Muscle of leg (tissue), 16 donors: Measurements from ENCODE around the gene ZBTB8B. TPM values are rescaled to one million over a fixed set of nuclear protein-coding genes. Genes with fewer than 3 reads are reported as not detected.
"Not testable (repeated sequence)": the region's sequence is repeated elsewhere in the genome, so short reads cannot be mapped to it uniquely, and the experiment has no call there.

Experiments
- DNase-seq: peaks from one replicate; pipeline ENCODE4 v3.0.0; 2013
- H3K27ac ChIP-seq: one replicate; pipeline ENCODE4 v1.5.1; 2013; ENCODE audit warnings: mild to moderate bottlenecking, low read length, control low read depth
- H3K27me3 ChIP-seq: one replicate; pipeline ENCODE4 v1.6.1; 2013; ENCODE audit warnings: low read length; ENCODE audit not compliant: control insufficient read depth, insufficient read depth
- H3K36me3 ChIP-seq: one replicate; pipeline ENCODE4 v1.6.1; 2013; ENCODE audit warnings: low read length; ENCODE audit not compliant: control insufficient read depth, insufficient read depth
- H3K4me1 ChIP-seq: one replicate; pipeline ENCODE4 v1.6.1; 2013; ENCODE audit warnings: low read length; ENCODE audit not compliant: control insufficient read depth, insufficient read depth
- H3K4me3 ChIP-seq: one replicate; pipeline ENCODE4 v1.5.1; 2013; ENCODE audit warnings: low read length, control low read depth
- H3K9me3 ChIP-seq: replicated peaks from 2 replicates; pipeline ENCODE4 v1.6.1; 2013; ENCODE audit warnings: low read depth, low read length; ENCODE audit not compliant: control insufficient read depth
- WGBS: methylation state at CpG from one replicate; pipeline ENCODE4 v1.1.5; 2013; ENCODE audit warnings: missing lambda C conversion rate; ENCODE audit not compliant: insufficient coverage; 5-methylcytosine and 5-hydroxymethylcytosine counted together
- long read RNA-seq, 11 donors: transcript quantifications; one replicate each; lab custom pipeline, GENCODE V29; 2026
- polyA plus RNA-seq, 8 donors: library from polyadenylated mRNA; unstranded; fragments of 120-200 nt; gene quantifications; one replicate each; pipeline versions ENCODE4 v1.2.1 to v1.2.3, GENCODE V29; 2013; ENCODE audit warnings: inconsistent platforms in 1 of 8, low replicate concordance in 1 of 8; ENCODE audit not compliant: insufficient read length in 8 of 8, insufficient read depth in 1 of 8
- total RNA-seq: library from RNA; stranded (reverse); fragments of 120-200 nt; gene quantifications from one replicate; pipeline ENCODE4 v1.2.4, GENCODE V29; 2013

ZBTB8B gene
- 0.13 TPM for total RNA-seq
- under 1 TPM; 0.06 to 0.19 (median 0.12) TPM for polyA plus RNA-seq
- long read RNA-seq, donor 1 = 0 reads
- long read RNA-seq, donor 2 = 0 reads
- long read RNA-seq, donor 3 = 0 reads
- long read RNA-seq, donor 4 = 0 reads
- long read RNA-seq, donor 5 = 0 reads
- long read RNA-seq, donor 6 = 0 reads
- long read RNA-seq, donor 7 = 0 reads
- long read RNA-seq, donor 8 = 0 reads
- long read RNA-seq, donor 9 = 0 reads
- long read RNA-seq, donor 10 = 0 reads
- long read RNA-seq, donor 11 = 0 reads

- Histone ChIP-seq H3K27me3 (peaks cover 40% of the 10 kb centered on the region), H3K4me3 (peak within 1 kb of the TSS; percentile 57), H3K9me3 (no peaks in the 10 kb centered on the region)
Observed at GRCh38 chr1:32464716-32465577, at the start of gene ZBTB8B. TSS of gene ZBTB8B (plus strand) at chr1:32465072. CDS start at chr1:32470625, 5,553 bp downstream.

GRCh38 chr1:32421775-32422174 is 43.1 kb upstream of the ZBTB8B start:
- Histone ChIP-seq H3K9me3 (peaks cover 4% of the 10 kb centered on the region), H3K4me3 (no peak overlapping the region), H3K27ac (no peak overlapping the region), H3K27me3 (peaks cover 16% of the 10 kb centered on the region), H3K4me1 (peaks cover 7% of the 10 kb centered on the region), H3K36me3 (no peaks in the 10 kb centered on the region)
- no peak for DNase-seq
- 60% methylated on average over 1 of the region's 1 CpG for WGBS

More at GRCh38 chr1:32464716-32465577, at the start of gene ZBTB8B:
- WGBS = under 1% methylated on average over 50 of the region's 66 CpGs
- Histone ChIP-seq H3K36me3 (no peaks in the 10 kb centered on the region), H3K4me1 (peaks cover 17% of the 10 kb centered on the region), H3K27ac (no peak within 1 kb of the TSS)
- peak; percentile 90 for DNase-seq

GRCh38 chr1:32426489-32427255 is 38.2 kb upstream of the ZBTB8B start:
- no peaks in the 10 kb centered on the region for H3K9me3 ChIP-seq
- peak overlapping the region; percentile 31 for H3K4me3 ChIP-seq
- peaks cover 10% of the 10 kb centered on the region for H3K4me1 ChIP-seq
- peak; percentile 35 for DNase-seq
- H3K27ac ChIP-seq = no peak overlapping the region
- peaks cover 24% of the 10 kb centered on the region for H3K27me3 ChIP-seq
- H3K36me3 ChIP-seq = no peaks in the 10 kb centered on the region
- 4% methylated on average over 26 of the region's 36 CpGs for WGBS

- 92% methylated on average over 5 of the region's 17 CpGs for WGBS
- H3K27me3 ChIP-seq = peaks cover 24% of the 10 kb centered on the region
- H3K4me1 ChIP-seq = peaks cover 10% of the 10 kb centered on the region
- no peak overlapping the region for H3K4me3 ChIP-seq
- DNase-seq = no peak
- no peaks in the 10 kb centered on the region for H3K9me3 ChIP-seq
- no peak overlapping the region for H3K27ac ChIP-seq
- no peaks in the 10 kb centered on the region for H3K36me3 ChIP-seq
Observed at GRCh38 chr1:32427264-32427963, 37.5 kb upstream of the ZBTB8B start.

- H3K36me3 ChIP-seq = no peaks in the 10 kb centered on the region
- no peak for DNase-seq
- no peaks in the 10 kb centered on the region for H3K9me3 ChIP-seq
- peaks cover 7% of the 10 kb centered on the region for H3K27me3 ChIP-seq
- H3K4me1 ChIP-seq = peaks cover 2% of the 10 kb centered on the region
- WGBS = 64% methylated on average over 3 of the region's 4 CpGs
- H3K27ac ChIP-seq = no peak overlapping the region
- H3K4me3 ChIP-seq = no peak overlapping the region
Observed at GRCh38 chr1:32431736-32432400, 33.0 kb upstream of the ZBTB8B start.

GRCh38 chr1:32438136-32438535 is 26.7 kb upstream of the ZBTB8B start:
- Histone ChIP-seq H3K27me3 (no peaks in the 10 kb centered on the region), H3K27ac (no peak overlapping the region), H3K9me3 (no peaks in the 10 kb centered on the region), H3K4me1 (no peaks in the 10 kb centered on the region), H3K4me3 (no peak overlapping the region), H3K36me3 (no peaks in the 10 kb centered on the region)
- no peak for DNase-seq
- WGBS = no CpG with 5 or more reads among the region's 1 CpG

GRCh38 chr1:32438777-32439176 is 26.1 kb upstream of the ZBTB8B start:
- H3K4me3 ChIP-seq, DNase-seq, H3K9me3 ChIP-seq, H3K4me1 ChIP-seq, H3K36me3 ChIP-seq, H3K27me3 ChIP-seq, H3K27ac ChIP-seq: not testable (repeated sequence)
- 89% methylated on average over 1 of the region's 4 CpGs for WGBS

GRCh38 chr1:32441467-32441866 is 23.4 kb upstream of the ZBTB8B start:
- WGBS = 82% methylated on average over 2 of the region's 10 CpGs
- H3K36me3 ChIP-seq, H3K9me3 ChIP-seq, H3K4me3 ChIP-seq, DNase-seq, H3K27me3 ChIP-seq, H3K27ac ChIP-seq, H3K4me1 ChIP-seq: not testable (repeated sequence)

- H3K27ac ChIP-seq = no peak overlapping the region
- WGBS = 29% methylated on average over 9 of the region's 13 CpGs
- no peaks in the 10 kb centered on the region for H3K4me1 ChIP-seq
- H3K36me3 ChIP-seq = no peaks in the 10 kb centered on the region
- H3K27me3 ChIP-seq = peaks cover 8% of the 10 kb centered on the region
- DNase-seq = no peak
- peaks cover 12% of the 10 kb centered on the region for H3K9me3 ChIP-seq
- H3K4me3 ChIP-seq = no peak overlapping the region
Observed at GRCh38 chr1:32447469-32448185, 17.2 kb upstream of the ZBTB8B start.
